Calu3 (cell line): ENCODE data around the gene TAF1. TPM values are rescaled to one million over a fixed set of nuclear protein-coding genes. Genes with fewer than 3 reads are reported as not detected.
"Not testable (repeated sequence)": the region's sequence is repeated elsewhere in the genome, so short reads cannot be mapped to it uniquely, and the experiment has no call there.

Experiments used
- BruUV-seq: library from RNA; stranded (reverse); fragments of 400-500 nt; replicated peaks from 2 replicates; lab custom pipeline; 2021; lab: Mats Ljungman, UMichigan
- CTCF ChIA-PET: fragments of 300-600 bp; sonication (Branson Sonifier 250); formaldehyde crosslinking; loops from one replicate; lab custom pipeline; 2022; ENCODE audit warnings: antibody characterized with exemption; lab: Charles Lee
- DNase-seq: peaks from one replicate; pipeline ENCODE4 v3.0.0; 2022
- H3K27ac Mint-ChIP-seq: one replicate; pipeline ENCODE4 v1.8.0; 2022; ENCODE audit warnings: mixed read lengths; ENCODE audit not compliant: unreplicated experiment
- H3K27me3 Mint-ChIP-seq: one replicate; pipeline ENCODE4 v1.8.0; 2022; ENCODE audit warnings: mixed read lengths; ENCODE audit not compliant: unreplicated experiment
- H3K36me3 Mint-ChIP-seq: one replicate; pipeline ENCODE4 v1.8.0; 2022; ENCODE audit warnings: mild to moderate bottlenecking, moderate library complexity, mixed read lengths; ENCODE audit not compliant: insufficient read depth, unreplicated experiment
- H3K4me1 Mint-ChIP-seq: one replicate; pipeline ENCODE4 v1.8.0; 2022; ENCODE audit warnings: mild to moderate bottlenecking, low read depth, mixed read lengths; ENCODE audit not compliant: unreplicated experiment
- H3K4me3 Mint-ChIP-seq: one replicate; pipeline ENCODE4 v1.8.0; 2022; ENCODE audit warnings: mild to moderate bottlenecking, low read depth, moderate library complexity, mixed read lengths; ENCODE audit not compliant: unreplicated experiment
- H3K9me3 Mint-ChIP-seq: one replicate; pipeline ENCODE4 v1.8.0; 2022; ENCODE audit warnings: low read depth, mixed read lengths; ENCODE audit not compliant: unreplicated experiment
- intact Hi-C: fragments of 100-400 bp; cut with micrococcal nuclease; formaldehyde crosslinking; loops from one replicate; pipeline ENCODE4 v1.10.0; 2022; ENCODE audit not compliant: unreplicated experiment
- total RNA-seq: library from RNA; stranded (reverse); gene quantifications from 2 replicates; pipeline ENCODE4 v1.2.3, GENCODE V29; 2022
- TF ChIP-seq, protein P1 (sequence below): fragments of 200-600 bp; IDR thresholded peaks from one replicate; pipeline ENCODE4 v1.8.0; 2022; ENCODE audit warnings: antibody characterized with exemption; ENCODE audit not compliant: unreplicated experiment

The TAF1 gene
- total RNA-seq, 1 experiment from 2014 or later = 54.9 TPM

DNA sequence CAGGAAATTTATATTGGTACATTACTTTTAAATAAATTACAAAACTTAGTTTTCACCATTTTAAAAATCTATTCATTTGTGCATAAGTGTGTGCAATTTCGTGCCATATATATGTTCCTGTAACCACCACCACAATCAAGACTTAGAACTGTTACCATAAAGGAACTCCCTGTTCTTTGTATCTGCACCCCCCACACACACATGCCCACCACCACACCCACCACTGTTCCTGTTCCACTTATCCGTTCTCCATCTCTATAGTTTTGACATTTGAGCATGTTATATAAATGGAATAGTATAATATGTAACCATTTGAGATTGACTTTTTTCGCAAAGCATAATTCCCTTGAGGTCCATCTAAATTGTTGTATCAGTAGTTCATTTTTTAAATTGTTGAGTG is 73.7 kb downstream of the TAF1 start:
- no TSS peak for BruUV-seq
- H3K27me3 Mint-ChIP-seq = no peaks in the 10 kb centered on the region
- H3K4me3 Mint-ChIP-seq = no peak overlapping the region
- TF ChIP-seq, protein P1, sequence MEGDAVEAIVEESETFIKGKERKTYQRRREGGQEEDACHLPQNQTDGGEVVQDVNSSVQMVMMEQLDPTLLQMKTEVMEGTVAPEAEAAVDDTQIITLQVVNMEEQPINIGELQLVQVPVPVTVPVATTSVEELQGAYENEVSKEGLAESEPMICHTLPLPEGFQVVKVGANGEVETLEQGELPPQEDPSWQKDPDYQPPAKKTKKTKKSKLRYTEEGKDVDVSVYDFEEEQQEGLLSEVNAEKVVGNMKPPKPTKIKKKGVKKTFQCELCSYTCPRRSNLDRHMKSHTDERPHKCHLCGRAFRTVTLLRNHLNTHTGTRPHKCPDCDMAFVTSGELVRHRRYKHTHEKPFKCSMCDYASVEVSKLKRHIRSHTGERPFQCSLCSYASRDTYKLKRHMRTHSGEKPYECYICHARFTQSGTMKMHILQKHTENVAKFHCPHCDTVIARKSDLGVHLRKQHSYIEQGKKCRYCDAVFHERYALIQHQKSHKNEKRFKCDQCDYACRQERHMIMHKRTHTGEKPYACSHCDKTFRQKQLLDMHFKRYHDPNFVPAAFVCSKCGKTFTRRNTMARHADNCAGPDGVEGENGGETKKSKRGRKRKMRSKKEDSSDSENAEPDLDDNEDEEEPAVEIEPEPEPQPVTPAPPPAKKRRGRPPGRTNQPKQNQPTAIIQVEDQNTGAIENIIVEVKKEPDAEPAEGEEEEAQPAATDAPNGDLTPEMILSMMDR = no peak
- no peaks in the 10 kb centered on the region for H3K36me3 Mint-ChIP-seq
- H3K9me3 Mint-ChIP-seq = no peaks in the 10 kb centered on the region
- no peak overlapping the region for H3K27ac Mint-ChIP-seq
- DNase-seq = no peak
- intact Hi-C loops = loop anchor here (10.0 kb wide), 1 partner anchor 95 kb away; the partner anchor contains the start of gene OGT
- H3K4me1 Mint-ChIP-seq = no peaks in the 10 kb centered on the region
- CTCF ChIA-PET = no interaction called here

DNA sequence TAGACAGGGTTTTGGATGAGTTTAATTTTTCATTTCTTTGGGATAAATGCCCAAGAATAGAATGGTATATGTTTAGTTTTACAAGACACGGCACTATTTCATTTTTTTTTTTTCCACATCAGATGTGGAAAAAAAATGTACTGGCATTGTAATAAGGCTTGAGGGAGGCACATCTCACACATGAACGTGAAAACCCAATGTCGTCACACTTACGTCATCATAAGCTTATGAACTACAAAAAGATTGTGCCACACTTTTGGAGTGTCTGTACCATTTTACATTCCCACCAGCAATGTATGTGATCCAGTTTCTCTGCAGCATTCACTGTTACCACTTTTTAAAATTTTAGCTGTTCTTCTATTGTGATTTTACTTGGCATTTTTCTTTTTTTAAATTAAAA is 74.2 kb downstream of the TAF1 start:
- Mint-ChIP-seq H3K4me1 (no peaks in the 10 kb centered on the region), H3K9me3 (no peaks in the 10 kb centered on the region), H3K4me3 (no peak overlapping the region), H3K27ac (no peak overlapping the region), H3K36me3 (no peaks in the 10 kb centered on the region), H3K27me3 (no peaks in the 10 kb centered on the region)
- DNase-seq = no peak
- no TSS peak for BruUV-seq
- intact Hi-C loops = loop anchor here (10.0 kb wide), 1 partner anchor 94 kb away; the partner anchor contains the start of gene OGT
- CTCF ChIA-PET = no interaction called here
- TF ChIP-seq, protein P1 = no peak

DNA sequence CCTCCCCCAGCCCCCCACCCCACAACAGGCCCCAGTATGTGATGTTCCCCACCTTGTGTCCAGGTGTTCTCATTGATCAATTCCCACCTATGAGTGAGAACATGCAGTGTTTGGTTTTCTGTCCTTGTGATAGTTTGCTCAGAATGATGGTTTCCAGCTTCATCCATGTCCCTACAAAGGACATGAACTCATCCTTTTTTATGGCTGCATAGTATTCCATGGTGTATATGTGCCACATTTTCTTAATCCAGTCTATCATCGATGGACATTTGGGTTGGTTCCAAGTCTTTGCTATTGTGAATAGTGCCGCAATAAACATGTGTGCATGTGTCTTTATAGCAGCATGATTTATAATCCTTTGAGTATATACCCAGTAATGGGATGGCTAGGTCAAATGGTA is 75.7 kb downstream of the TAF1 start:
- H3K9me3 Mint-ChIP-seq, H3K36me3 Mint-ChIP-seq, H3K4me1 Mint-ChIP-seq, BruUV-seq, H3K27me3 Mint-ChIP-seq, H3K4me3 Mint-ChIP-seq, CTCF ChIA-PET, DNase-seq, H3K27ac Mint-ChIP-seq: not testable (repeated sequence)
- intact Hi-C loops = loop anchor here (10.0 kb wide), 1 partner anchor 93 kb away; the partner anchor contains the start of gene OGT

DNA sequence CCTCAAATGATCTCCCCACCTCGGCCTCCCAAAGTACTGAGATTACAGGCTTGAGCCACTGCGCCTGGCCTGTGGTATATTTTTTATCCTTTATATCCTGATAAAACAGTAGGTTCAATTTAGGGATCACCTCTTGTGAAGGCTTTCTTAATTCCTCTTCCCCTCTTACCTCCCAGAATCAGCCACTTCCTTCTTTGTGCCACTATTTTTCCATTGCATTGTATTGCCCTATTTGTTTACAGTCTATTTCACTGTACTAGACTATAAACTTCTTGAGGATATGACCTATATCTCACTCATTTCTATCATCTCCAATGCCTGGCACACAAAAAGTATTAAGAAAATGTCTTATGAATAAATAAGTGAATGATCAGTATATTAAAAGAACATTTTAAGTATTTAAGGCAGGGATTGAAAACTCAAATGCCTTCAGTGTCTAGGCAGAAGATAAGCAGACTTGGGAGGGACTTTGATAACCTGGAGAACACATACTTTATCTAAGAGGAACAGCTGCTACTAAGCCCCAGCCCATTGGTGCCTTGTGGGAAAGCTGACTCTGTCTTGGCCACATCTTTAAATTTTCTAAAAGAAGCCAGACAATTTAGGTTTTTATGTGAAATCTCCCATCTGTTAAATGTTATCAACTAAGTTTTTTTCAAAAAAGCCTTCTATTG is 84.4 kb downstream of the TAF1 start:
- CTCF ChIA-PET = no interaction called here
- no peak overlapping the region for H3K27ac Mint-ChIP-seq
- no TSS peak for BruUV-seq
- no peaks in the 10 kb centered on the region for H3K4me1 Mint-ChIP-seq
- TF ChIP-seq, protein P1 = no peak
- intact Hi-C loops = no loop called here
- no peaks in the 10 kb centered on the region for H3K27me3 Mint-ChIP-seq
- H3K9me3 Mint-ChIP-seq = no peaks in the 10 kb centered on the region
- peaks cover 26% of the 10 kb centered on the region for H3K36me3 Mint-ChIP-seq
- no peak overlapping the region for H3K4me3 Mint-ChIP-seq
- DNase-seq = no peak

DNA sequence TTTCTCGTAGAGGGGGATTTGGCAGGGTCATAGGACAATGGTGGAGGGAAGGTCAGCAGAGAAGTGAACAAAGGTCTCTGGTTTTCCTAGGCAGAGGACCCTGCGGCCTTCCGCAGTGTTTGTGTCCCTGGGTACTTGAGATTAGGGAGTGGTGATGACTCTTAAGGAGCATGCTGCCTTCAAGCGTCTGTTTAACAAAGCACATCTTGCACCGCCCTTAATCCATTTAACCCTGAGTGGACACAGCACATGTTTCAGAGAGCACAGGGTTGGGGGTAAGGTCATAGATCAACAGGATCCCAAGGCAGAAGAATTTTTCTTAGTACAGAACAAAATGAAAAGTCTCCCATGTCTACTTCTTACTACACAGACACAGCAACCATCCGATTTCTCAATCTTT is 85.4 kb downstream of the TAF1 start:
- H3K27ac Mint-ChIP-seq, H3K4me3 Mint-ChIP-seq, H3K9me3 Mint-ChIP-seq, H3K27me3 Mint-ChIP-seq, DNase-seq, intact Hi-C loops, CTCF ChIA-PET, H3K4me1 Mint-ChIP-seq, BruUV-seq: not testable (repeated sequence)
- peaks cover 29% of the 10 kb centered on the region for H3K36me3 Mint-ChIP-seq
